ENCODE data around the gene PCYT1A.

DNA sequence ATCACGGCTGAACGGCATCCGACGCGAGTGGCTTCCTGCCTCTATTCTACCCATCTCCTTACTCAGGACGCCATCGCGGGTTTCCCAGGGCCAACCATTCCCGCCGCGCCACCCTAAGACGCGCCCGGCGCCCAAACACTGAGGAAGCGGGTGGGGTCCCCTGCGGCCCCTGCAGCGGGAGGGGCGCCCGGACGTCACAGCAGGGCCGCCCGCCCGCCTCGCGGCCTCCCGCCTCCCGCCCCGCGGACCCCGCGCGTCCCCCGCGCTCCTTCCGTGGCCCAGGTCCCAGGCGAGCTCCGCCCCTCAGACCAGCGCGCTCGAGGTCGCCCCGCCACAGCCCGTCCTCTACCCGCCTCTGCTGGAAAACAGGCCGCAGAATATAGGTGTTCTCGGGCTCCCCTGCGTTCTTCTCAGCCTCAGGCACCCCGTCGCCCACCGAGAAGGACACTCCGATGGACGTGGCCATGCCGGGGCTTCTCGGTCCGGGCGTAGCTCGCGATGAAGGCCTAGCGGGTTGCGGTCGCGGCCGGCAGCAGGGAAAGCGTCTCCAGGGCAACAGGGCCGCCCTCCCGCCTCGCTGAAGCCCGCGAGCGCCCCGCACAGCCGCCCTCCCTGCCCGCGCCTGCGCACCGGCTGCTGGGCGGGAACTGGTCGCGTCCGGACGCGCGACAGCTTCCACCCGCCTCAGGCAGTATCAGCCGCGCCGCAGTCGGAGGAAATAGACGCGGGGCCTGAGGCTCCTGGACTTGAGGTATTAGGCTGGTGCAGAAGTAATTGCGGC, 30.4 kb upstream of the PCYT1A start, which contains the start of gene DYNLT2B:
- TF ChIP-seq TCF7L2 (IDR thresholded peaks at IDR 0.05; ENCODE audit: low read depth, low read length) (no peak), POLR2AphosphoS5 (IDR thresholded peaks at IDR 0.05; ENCODE audit: low read depth, low read length) (peak; percentile 87)
- TF ChIP-seq, protein P1, sequence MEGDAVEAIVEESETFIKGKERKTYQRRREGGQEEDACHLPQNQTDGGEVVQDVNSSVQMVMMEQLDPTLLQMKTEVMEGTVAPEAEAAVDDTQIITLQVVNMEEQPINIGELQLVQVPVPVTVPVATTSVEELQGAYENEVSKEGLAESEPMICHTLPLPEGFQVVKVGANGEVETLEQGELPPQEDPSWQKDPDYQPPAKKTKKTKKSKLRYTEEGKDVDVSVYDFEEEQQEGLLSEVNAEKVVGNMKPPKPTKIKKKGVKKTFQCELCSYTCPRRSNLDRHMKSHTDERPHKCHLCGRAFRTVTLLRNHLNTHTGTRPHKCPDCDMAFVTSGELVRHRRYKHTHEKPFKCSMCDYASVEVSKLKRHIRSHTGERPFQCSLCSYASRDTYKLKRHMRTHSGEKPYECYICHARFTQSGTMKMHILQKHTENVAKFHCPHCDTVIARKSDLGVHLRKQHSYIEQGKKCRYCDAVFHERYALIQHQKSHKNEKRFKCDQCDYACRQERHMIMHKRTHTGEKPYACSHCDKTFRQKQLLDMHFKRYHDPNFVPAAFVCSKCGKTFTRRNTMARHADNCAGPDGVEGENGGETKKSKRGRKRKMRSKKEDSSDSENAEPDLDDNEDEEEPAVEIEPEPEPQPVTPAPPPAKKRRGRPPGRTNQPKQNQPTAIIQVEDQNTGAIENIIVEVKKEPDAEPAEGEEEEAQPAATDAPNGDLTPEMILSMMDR (IDR thresholded peaks at IDR 0.05): no peak
- TF ChIP-seq, protein P2, sequence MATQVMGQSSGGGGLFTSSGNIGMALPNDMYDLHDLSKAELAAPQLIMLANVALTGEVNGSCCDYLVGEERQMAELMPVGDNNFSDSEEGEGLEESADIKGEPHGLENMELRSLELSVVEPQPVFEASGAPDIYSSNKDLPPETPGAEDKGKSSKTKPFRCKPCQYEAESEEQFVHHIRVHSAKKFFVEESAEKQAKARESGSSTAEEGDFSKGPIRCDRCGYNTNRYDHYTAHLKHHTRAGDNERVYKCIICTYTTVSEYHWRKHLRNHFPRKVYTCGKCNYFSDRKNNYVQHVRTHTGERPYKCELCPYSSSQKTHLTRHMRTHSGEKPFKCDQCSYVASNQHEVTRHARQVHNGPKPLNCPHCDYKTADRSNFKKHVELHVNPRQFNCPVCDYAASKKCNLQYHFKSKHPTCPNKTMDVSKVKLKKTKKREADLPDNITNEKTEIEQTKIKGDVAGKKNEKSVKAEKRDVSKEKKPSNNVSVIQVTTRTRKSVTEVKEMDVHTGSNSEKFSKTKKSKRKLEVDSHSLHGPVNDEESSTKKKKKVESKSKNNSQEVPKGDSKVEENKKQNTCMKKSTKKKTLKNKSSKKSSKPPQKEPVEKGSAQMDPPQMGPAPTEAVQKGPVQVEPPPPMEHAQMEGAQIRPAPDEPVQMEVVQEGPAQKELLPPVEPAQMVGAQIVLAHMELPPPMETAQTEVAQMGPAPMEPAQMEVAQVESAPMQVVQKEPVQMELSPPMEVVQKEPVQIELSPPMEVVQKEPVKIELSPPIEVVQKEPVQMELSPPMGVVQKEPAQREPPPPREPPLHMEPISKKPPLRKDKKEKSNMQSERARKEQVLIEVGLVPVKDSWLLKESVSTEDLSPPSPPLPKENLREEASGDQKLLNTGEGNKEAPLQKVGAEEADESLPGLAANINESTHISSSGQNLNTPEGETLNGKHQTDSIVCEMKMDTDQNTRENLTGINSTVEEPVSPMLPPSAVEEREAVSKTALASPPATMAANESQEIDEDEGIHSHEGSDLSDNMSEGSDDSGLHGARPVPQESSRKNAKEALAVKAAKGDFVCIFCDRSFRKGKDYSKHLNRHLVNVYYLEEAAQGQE (IDR thresholded peaks at IDR 0.05; ENCODE audit: insufficient read depth in 1 of 2, low read depth in 2 of 2, low read length in 1 of 2): no peak
